MV-4-11 (cell line): ENCODE data around the gene BTBD9.
"Not testable (repeated sequence)": the region's sequence is repeated elsewhere in the genome, so short reads cannot be mapped to it uniquely, and the experiment has no call there.

Source experiments
- DNase-seq: peaks from one replicate; lab custom pipeline; 2025; lab: John Stamatoyannopoulos, UW

The BTBD9 gene

DNA sequence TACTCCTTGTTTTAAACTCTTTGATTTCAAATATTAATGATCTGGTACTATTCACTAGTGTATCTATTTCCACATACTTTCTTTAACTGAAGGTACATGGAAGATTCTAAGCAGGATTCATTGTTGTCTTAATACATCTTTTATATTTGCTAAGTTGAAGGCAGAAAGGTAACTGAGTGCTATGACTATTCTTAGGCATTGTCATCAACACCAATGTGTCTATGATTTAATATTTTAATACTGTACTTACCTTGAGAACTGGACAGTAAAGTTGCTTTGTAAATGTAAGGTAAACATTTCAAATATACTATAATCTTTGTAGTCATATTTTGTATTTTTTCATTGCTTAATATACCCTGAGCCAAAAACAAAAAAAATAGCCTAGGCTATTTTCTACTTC lies 8.9 kb upstream of the BTBD9 start:
- no peak for DNase-seq

GRCh38 chr6:38646166-38646878 lies 6.6 kb upstream of the BTBD9 start:
- no peak for DNase-seq

DNA sequence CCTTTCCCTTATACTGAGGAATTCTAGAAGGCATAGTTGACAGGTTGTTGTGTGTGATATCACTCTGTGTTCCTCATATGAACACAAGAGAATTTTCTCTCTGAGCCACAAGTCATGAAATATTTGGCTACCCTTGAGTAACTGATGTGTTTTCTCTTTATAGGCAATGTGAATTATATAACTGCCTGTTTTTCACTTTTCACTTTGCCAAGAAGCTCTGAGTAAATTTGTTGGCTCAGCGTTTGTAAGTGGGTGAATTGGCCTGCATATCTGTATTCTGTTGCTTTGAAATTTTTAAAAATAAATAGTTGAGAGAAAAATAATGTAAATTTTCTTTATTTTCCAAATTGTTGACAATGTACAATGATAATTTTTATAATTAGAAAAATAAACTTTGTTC lies 5.2 kb upstream of the BTBD9 start:
- no peak for DNase-seq

- no peak for DNase-seq
Measured at GRCh38 chr6:38640216-38640909, 634 bp upstream of the BTBD9 start.

DNA sequence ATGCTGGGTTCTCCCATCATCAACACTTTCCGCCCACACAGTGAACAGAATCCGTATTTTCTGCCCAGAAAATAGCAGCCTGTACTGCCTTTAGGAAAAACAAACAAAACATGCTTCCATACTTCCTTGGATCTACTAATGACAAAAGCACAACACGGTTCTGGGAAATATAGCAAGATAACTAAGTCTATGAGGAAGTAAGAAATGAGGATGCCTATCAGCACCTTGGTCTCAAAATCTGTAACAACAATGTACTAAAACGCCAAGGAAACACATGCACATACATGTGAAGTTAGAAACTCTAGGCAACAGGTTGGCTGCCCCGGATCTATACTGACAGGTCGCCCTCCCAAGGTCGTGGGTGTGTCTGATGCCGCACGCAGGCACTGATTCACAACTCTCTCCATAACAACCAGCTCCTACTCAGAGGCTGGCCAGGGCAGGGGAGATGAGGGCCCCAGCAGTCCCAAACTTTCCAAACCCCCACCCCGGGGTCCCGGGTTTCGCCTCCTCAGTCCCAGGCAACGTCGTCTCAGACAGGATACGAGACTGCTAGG lies 710 bp downstream of the BTBD9 start:
- DNase-seq, result peak; percentile 26

DNA sequence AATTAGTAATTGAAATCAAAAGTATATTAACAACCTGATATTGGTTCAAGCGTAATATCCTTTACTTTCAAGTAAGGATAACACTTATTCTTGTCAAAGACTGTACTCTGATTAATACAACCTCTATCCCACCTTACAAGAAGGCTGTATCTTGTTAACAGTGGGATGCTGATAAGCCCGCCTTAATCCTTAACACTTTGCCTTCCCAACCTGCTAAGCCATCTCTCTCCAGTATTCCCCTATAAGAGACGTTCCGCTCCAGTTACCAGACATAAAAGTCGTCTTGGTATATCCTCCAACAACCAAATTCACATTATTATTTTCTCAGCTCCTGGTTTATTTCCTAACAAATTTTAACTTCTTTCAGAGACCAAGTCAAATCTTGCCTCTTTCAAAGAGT lies 2.0 kb downstream of the BTBD9 start:
- no peak for DNase-seq

GRCh38 chr6:38636027-38636426 lies 3.7 kb downstream of the BTBD9 start:
- no peak for DNase-seq

DNA sequence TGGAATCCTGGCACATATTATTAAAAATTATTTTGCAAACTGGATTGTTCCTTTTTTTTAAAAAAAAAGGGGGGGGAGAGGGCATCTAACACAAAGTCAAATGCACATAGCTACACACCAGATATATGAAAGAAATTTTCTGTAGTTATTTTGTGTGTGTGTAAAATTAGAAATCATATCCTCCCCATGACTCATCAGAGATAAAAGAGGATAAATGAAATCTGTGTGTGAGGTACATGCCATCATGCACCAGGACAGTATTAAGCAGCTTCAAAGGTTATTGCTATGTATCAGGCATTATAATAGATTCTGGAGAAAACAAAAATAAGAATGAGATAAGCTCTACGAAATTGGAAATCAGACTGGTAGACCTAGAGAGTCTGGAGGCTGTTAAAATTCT lies 5.2 kb downstream of the BTBD9 start:
- no peak for DNase-seq

GRCh38 chr6:38632490-38632889 lies 7.2 kb downstream of the BTBD9 start:
- no peak for DNase-seq

DNA sequence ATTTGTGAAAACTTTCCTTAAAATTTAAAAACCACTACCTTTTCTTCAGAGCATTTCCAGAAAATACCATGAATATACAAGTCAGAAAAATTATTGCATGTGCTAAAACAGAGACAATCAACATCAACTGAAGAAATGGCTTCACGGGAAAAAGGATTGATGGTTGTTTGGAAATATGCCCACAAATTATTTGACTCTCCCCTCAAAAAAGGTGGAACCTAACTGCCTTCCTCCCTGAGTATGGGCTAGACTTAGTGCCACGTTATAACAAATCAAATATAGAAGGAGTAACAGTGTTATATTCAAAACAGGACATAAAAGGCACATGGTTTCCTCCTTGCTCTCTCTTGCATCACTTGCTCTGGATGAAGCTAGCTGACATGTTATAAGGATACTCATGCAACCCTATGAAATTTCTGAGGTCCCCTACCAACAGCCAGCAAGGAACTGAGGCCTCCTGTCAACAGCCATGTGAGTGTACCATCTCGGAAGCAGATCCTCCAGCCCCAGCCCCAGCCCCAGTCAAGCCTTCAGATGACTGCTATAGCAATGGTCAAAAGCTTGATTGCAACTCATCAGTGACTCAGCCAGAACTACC lies 8.4 kb downstream of the BTBD9 start:
- DNase-seq, result no peak

GRCh38 chr6:38625217-38625616 lies 14.5 kb downstream of the BTBD9 start:
- no peak for DNase-seq

GRCh38 chr6:38619342-38619741 lies 20.4 kb downstream of the BTBD9 start:
- not testable (repeated sequence) for DNase-seq

DNA sequence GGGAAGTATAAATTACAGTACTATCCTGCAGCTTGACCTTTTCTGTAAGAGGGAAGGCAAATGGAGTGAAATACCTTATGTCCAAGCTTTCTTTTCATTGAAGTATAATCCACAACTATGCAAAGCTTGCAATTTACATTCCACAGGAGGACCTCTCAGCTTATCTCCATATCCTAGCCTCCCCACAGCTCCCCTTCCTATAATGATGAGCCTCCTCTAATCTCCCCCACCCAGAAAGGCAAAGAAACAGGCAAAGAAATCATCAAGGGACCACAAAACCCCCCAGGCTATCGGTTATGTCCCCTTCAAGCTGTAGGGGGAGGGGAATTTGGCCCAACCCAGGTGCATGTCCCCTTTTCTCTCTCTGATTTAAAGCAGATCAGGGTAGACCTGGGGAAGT lies 21.4 kb downstream of the BTBD9 start:
- not testable (repeated sequence) for DNase-seq

- no peak for DNase-seq
Measured at GRCh38 chr6:38617856-38618255, 21.9 kb downstream of the BTBD9 start.

GRCh38 chr6:38612143-38612965 lies 27.4 kb downstream of the BTBD9 start:
- no peak for DNase-seq

- DNase-seq, result no peak
Measured at GRCh38 chr6:38610050-38610625, 29.6 kb downstream of the BTBD9 start.

GRCh38 chr6:38604700-38605099 lies 35.0 kb downstream of the BTBD9 start:
- DNase-seq, result no peak

- DNase-seq, result no peak
Measured at GRCh38 chr6:38603966-38604365, 35.8 kb downstream of the BTBD9 start.

- DNase-seq, result no peak
Measured at GRCh38 chr6:38603496-38603895, 36.2 kb downstream of the BTBD9 start.

DNA sequence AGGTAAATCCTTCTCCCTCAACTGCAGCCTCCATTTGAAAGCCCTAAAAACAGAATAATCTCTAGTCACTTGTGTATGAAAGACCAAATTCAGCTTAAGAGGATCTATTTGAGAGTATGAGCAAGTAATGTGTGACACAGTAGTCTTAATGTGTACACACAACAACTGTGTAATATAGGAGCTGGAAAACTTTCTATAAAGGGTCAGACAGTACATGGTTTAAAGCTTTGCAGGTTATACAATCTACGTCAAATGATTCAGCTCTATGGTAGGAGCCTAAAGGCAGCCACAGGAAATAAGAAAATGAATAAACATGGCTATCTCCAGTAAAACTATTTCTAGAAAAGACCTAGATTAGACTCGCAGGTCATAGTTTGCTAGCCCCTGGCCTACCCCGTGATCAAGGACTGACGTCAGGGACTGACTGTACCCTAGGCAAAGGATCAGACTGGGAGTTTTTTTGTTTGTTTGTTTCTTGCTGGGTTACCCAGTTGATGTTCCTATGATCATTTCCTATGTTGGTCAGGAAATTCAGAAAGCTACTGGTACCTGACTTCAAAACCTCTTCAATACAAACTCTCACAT lies 39.7 kb downstream of the BTBD9 start:
- no peak for DNase-seq

DNA sequence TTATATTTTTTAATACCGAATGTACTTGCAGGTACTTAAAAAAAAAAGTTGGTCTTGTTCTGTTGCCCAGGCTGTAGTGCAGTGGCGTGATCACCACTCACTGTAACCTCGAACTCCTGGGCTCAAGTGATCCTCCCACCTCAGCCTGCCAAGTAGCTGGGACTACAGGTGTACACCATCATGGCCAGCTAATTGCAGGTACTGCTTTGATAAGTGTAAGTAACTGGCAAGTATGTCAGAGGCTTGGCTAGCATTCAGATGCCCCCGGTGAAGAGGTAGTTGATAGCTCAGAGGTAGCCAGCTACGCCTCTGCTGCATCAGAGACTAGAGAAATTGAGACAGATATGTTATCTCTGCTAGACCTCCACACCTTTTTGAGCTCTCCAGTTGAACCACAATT lies 40.5 kb downstream of the BTBD9 start:
- DNase-seq, result no peak
